Measurements from ENCODE around the gene FAM53B.

FAM53B gene

GRCh38 chr10:124701881-124702656, 42.1 kb downstream of the FAM53B start:
- Histone ChIP-seq H3K27ac (peak overlapping the region in 20 of 21 experiments; percentile 50 to 93 (median 77)), H3K4me3 (no peak overlapping the region)

DNA sequence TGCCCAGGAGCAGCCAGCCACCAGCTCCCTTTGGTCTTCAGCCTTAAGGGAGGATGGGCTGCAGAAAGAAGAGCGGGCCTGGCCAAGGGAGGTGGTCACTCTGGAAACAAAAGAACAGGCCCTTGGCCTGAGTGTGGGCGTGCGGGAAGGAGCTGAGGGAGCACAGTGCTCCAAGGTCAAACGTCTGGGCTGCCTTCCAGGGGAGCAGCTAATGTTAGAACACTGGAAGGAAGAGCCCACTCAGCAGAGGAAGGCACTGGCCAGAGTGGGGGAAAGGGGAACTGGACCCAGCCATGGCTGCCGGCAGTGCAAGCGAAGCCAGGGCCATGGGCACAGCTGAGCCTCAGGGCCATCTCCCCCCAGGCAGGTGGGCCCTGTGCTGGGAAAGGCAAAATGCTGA, 42.7 kb downstream of the FAM53B start:
- Histone ChIP-seq H3K4me3 (no peak overlapping the region), H3K27ac (peak overlapping the region in 20 of 21 experiments; percentile 50 to 93 (median 77))

DNA sequence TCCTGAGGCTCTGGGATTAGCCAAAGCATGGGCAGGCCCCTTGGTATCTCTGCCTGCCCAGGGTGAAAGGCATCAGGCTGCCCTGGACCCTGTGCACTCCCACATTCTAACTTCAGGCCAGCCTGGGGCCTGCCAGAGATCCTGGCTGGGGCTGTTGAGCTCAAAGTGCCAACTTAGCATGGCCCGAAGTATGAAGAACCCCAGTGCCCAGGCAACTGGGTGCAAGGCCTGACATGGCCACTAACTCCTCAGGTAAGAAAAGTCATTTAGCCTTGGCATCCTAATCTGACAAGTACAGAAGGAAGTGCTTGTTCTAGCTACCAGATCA, 43.2 kb downstream of the FAM53B start:
- H3K4me3 ChIP-seq: no peak overlapping the region
- peak overlapping the region in 20 of 21 experiments; percentile 50 to 93 (median 77) for H3K27ac ChIP-seq

DNA sequence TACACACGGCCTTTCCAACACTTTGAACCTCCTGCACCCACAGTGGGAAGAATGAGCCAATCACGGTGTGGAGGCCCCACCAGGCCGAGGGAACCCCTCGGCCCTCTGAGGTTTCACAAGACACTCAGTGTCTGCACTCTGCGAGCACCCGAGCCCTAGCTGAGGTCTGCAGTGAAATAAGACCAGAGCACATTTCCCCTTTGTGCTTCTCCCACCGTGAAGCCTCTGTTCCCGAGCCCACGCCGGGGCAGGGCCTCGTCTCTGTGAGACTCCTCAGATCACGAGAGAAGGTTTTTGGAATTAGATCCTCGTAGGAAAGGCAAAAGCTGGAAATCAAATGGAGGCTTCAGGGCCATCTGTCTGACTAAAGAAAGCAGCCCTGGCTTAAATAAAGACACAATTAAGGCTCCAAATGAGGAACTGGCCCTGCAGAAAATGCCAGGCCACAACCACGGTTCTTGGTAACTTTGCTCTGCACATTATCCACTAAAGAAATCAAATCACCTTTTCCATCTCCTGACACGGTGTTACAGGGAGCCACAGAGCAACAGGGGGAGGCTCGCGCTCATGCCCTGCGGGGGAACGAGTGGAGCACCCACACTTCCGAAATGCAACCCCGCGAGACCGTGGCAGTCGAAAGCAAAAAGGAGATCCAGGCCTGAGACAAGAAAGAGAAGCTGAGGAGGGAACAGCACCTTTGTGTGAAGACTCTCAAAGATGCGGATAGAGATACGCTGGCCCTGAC, 43.7 kb downstream of the FAM53B start:
- Histone ChIP-seq H3K4me3 (no peak overlapping the region), H3K27ac (peak overlapping the region in 20 of 21 experiments; percentile 50 to 93 (median 77))

- H3K27ac ChIP-seq: peak overlapping the region in 19 of 21 experiments; percentile 1 to 93 (median 77)
- H3K4me3 ChIP-seq: no peak overlapping the region
Observed at GRCh38 chr10:124699471-124700292, 44.5 kb downstream of the FAM53B start.

DNA sequence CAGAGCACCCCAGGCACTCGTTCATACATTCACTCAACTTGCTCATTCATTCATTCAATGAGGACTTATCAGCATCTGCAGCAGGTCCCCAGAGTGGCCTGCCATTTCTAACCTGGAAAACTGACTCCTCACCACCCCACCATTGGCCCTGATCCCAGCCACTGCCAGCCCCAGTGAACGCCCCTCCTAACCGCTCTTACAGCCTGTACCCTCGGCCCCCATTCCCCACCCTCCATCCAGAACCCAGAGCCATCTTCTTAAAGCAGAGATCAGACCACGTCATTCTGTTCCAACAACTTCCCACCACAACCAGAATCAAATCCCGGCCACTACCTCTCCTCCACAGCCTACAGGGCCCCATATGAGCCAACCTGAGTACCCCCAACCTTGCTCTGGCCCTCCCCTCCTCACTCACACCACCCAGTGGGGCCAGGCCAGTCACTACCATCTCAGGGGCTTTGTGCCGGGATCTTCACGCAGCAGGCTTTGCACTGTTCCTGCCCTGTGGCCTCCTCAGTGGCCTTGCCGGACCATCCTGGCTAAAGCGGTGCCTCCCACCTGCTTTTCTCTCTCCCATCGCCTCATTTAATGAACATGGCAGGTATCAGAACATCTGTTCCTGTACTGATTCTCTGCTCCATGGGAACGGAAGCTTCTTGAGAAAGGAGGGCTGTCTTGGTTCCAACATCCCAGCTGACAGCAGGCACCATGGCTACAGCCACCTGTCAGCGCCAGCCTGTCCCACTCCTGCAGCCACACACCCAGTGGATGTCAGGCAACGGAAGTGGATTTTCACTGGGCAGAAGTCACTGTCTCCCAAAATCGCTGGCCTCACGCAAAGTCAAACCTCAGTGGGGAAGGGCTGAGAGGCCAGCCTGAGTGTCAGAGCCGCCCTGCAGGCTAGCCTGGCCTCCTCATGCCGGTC, 45.4 kb downstream of the FAM53B start:
- Histone ChIP-seq H3K4me3 (no peak overlapping the region), H3K27ac (peak overlapping the region in 18 of 21 experiments; percentile 18 to 93 (median 76))

- H3K27ac ChIP-seq: peak overlapping the region in 18 of 21 experiments; percentile 18 to 93 (median 71)
Observed at GRCh38 chr10:124697837-124698544, 46.2 kb downstream of the FAM53B start.

DNA sequence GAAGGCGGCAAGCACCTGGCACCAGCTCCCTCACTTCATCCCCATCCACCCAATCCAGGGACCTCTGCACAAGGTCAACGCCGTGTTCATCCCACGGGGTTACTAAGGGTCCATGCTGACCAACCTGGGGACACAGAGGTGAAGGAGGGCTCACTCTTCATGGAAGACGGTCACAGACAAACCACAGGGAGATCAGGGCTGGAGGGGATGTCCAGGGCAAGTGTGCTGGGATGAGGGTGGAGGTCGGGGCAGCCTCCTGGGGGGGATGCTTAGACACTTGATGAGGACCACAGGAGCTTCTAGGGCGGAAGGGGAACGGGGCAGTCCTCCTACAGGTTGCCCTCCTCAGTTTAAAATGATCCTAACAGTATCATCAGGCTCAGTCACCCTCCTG, 46.7 kb downstream of the FAM53B start:
- Histone ChIP-seq H3K27ac (peak overlapping the region in 15 of 21 experiments; percentile 3 to 93 (median 76)), H3K4me3 (no peak overlapping the region)

More at GRCh38 chr10:124697837-124698544, 46.2 kb downstream of the FAM53B start:
- H3K4me3 ChIP-seq: no peak overlapping the region

GRCh38 chr10:124696446-124697392, 47.5 kb downstream of the FAM53B start:
- H3K27ac ChIP-seq: peak overlapping the region in 20 of 21 experiments; percentile 3 to 93 (median 72)
- H3K4me3 ChIP-seq: no peak overlapping the region

DNA sequence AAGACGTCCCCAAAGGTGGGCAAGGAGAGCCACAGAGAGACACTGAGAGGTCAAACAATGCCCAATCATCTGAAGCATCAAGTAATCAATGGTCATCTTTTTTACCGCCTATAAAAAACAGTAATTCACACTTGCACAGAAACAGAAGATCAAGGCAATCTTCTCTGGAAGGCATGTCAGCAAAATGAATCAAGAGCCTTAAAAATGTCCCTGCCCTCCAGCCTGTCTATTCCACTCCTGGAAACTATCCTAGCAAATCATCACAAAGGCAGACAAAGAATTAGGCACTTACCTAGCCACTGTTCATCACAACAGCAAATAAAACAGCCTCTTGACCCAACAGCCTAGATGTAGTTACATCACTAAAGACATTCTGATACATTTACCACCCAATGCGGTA, 48.9 kb downstream of the FAM53B start:
- Histone ChIP-seq H3K27ac (peak overlapping the region in 8 of 21 experiments; percentile 19 to 92 (median 66)), H3K4me3 (no peak overlapping the region)

- no peak overlapping the region for H3K4me3 ChIP-seq
- peak overlapping the region in 10 of 21 experiments; percentile 15 to 92 (median 58) for H3K27ac ChIP-seq
Observed at GRCh38 chr10:124694481-124695220, 49.5 kb downstream of the FAM53B start.

DNA sequence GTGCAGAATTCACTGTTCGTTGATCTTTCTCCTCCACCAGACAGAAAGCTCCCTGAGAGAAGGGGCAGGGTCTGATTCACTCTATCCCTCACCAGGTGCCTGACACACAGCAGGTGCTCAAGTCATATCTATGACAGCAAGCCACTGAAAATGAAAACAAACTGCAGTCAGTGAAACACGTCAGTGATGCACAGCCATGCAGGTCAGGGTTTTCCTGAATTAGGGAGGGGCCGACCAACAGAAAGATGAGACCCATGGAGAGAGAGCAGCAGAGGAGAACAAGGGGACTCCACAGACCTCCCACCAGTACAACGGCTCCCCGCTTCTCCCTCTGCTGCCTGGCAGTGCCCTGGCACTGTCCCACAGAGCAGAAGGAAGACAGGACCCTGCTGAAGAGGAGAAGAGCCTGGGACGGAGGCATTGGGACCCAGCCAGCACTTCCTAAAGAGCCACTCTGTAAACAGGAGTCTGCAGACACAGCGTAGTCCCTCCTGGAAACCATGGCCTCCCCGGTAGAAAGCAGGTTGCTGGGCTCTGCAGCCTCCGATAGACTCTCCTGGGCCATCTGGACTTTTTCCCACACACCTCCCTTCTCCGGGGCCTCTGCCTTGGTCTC, 50.3 kb downstream of the FAM53B start:
- H3K4me3 ChIP-seq: no peak overlapping the region
- peak overlapping the region in 9 of 21 experiments; percentile 19 to 92 (median 60) for H3K27ac ChIP-seq

DNA sequence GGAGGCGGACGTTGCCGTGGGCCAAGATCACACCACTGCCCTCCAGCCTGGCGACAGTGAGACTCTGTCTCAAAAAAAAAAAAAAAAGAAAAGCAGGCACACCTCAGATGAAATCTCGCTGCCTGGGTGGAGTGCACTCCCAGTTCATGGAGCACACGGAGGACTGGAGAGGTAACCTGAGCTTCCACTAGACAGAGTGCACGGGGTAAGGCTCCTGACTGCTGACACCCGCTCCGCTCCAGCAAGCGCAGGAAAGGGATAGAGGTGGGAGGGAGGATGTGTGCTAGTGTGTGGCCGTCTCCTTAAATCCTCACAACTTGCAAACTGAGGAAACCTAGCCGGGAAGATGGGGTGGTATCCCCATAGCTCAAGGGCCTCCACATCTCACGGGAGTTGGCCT, 50.8 kb downstream of the FAM53B start:
- peak overlapping the region in 5 of 21 experiments; percentile 19 to 92 (median 69) for H3K27ac ChIP-seq
- H3K4me3 ChIP-seq: no peak overlapping the region

DNA sequence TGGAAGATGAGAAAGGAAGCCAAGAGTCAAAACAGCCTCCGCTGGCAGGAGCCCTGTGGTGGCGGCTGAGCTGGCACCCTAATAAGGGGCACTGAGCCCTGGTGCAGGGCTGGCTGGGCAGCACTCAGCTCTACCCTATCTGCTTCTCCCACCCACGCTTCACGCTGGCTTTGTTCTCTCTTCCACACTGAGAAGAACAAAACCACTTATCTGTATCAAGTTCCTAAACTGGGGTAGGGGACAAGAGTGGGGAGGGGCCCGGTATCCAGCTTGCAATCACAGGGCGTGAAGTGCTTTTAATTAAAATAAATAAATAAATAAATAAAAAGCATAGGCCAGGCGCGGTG, 52.1 kb downstream of the FAM53B start:
- Histone ChIP-seq H3K27ac (peak overlapping the region in 7 of 21 experiments; percentile 16 to 65 (median 43)), H3K4me3 (no peak overlapping the region)

- Histone ChIP-seq H3K4me3 (no peak overlapping the region), H3K27ac (peak overlapping the region in 7 of 21 experiments; percentile 16 to 65 (median 43))
Observed at GRCh38 chr10:124691421-124692099, 52.6 kb downstream of the FAM53B start.

All from skin epidermis (tissue), 12 donors.